Uterus (tissue), 4 donors: Measurements from ENCODE around the gene PPP3CA. TPM values are rescaled to one million over a fixed set of nuclear protein-coding genes. Genes with fewer than 3 reads are reported as not detected.
"Not testable (repeated sequence)": the region's sequence is repeated elsewhere in the genome, so short reads cannot be mapped to it uniquely, and the experiment has no call there.

Source experiments
- DNase-seq, 2 donors: peaks; one replicate each; pipeline ENCODE4 v3.0.0-alpha.2; 2019 to 2020
- H3K27ac ChIP-seq, 2 donors: fragments of 200-600 bp; sonication (generic); 1 replicate in 1 of 2; 2 replicates in 1 of 2; pipeline ENCODE4 v1.5.1; 2016 to 2018
- H3K27me3 ChIP-seq, 2 donors: fragments of 200-600 bp; sonication (generic); one replicate each; pipeline ENCODE4 v1.5.1; 2018 to 2019; ENCODE audit warnings: control low read depth in 1 of 2
- H3K36me3 ChIP-seq, 2 donors: fragments of 200-600 bp; sonication (generic); one replicate each; pipeline ENCODE4 v1.5.1; 2019; ENCODE audit warnings: control low read depth in 1 of 2
- H3K4me1 ChIP-seq, 2 donors: fragments of 200-600 bp; sonication (generic); one replicate each; pipeline ENCODE4 v1.5.1; 2018 to 2019; ENCODE audit warnings: control low read depth in 1 of 2
- H3K4me3 ChIP-seq, 2 donors: fragments of 200-600 bp; sonication (generic); 1 replicate in 1 of 2; 2 replicates in 1 of 2; pipeline ENCODE4 v1.5.1; 2018 to 2019; ENCODE audit warnings: mild to moderate bottlenecking in 1 of 2
- H3K9me3 ChIP-seq, 2 donors: fragments of 200-600 bp; sonication (generic); one replicate each; pipeline ENCODE4 v1.5.1; 2019; ENCODE audit warnings: control low read depth in 1 of 2
- CTCF ChIP-seq, 4 experiments: fragments of 200-600 bp in 2 of 4; fragments of 450-650 bp in 2 of 4; sonication (generic) in 2 of 4; IDR thresholded peaks; one replicate each; pipeline ENCODE4 v1.5.1; 2016 to 2019; ENCODE audit warnings: antibody characterized with exemption in 4 of 4, mild to moderate bottlenecking in 2 of 4, moderate library complexity in 1 of 4
- POLR2A ChIP-seq, 2 donors: fragments of 450-650 bp; IDR thresholded peaks; one replicate each; pipeline ENCODE4 v1.6.1; 2016; ENCODE audit warnings: antibody characterized with exemption in 2 of 2, mild to moderate bottlenecking in 1 of 2, moderate library complexity in 1 of 2
- intact Hi-C: fragments of 100-400 bp; cut with DNase I; formaldehyde crosslinking; loops from one replicate; pipeline ENCODE4 v1.15.1; 2023; ENCODE audit warnings: low total_unique reads
- total RNA-seq, 4 donors: library from RNA; depleted of rRNA in 3 of 4; stranded (reverse); fragments of >200 nt in 3 of 4; gene quantifications; one replicate each; pipeline versions ENCODE4 v1.1.0 to v1.2.4, GENCODE V29; 2014 to 2023
- donor health status: DM: yes; HTN: yes; CAD: no.

PPP3CA gene
- total RNA-seq, 4 donors from 2014 or later = 32.8 to 70.0 (median 39.8) TPM

- intact Hi-C loops = no loop called here
- no peaks in the 10 kb centered on the region for H3K9me3 ChIP-seq
- TF ChIP-seq POLR2A (IDR thresholded peaks at IDR 0.05) = no peak
- TF ChIP-seq CTCF (IDR thresholded peaks at IDR 0.05) = no peak
Measured at GRCh38 chr4:101184668-101185067, 162.7 kb downstream of the PPP3CA start.

DNA sequence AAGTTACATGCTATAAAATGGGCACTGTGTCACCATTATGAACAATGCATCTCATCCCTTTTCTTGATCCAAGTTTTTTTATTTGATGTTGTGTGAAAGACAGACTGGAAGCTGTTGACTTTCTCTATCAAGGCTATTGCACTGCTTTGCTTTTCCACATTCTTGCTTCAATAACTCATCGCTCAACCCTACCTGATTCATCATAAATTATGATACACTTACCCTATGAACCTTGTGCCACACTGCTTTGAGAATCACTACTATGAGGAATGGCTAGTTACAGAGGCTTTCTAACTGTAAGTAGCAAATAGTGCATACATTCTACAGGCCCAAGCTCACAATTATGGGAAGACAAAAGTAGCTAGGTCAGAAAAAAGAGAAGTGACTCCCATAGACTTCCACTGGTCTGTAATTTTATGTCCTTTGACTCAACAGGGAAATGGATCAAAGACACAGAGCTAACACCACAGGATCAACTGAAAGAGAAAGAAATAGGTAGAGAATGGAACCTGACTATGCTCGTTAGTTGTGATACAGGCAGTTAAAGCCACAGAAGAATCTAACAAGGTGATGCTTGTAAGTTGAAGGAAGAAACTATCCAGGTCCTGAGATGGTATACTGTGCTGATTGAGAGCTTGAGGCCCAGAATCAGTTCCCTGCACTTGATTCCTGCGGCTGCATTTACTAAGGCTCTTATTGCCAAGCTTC is 163.5 kb downstream of the PPP3CA start:
- no peak overlapping the region for H3K4me3 ChIP-seq
- TF ChIP-seq CTCF (IDR thresholded peaks at IDR 0.05) = no peak
- no peak for TF ChIP-seq POLR2A (IDR thresholded peaks at IDR 0.05)
- no peaks in the 10 kb centered on the region for H3K27me3 ChIP-seq
- intact Hi-C loops = no loop called here
- no peaks in the 10 kb centered on the region for H3K4me1 ChIP-seq
- H3K9me3 ChIP-seq = no peaks in the 10 kb centered on the region
- H3K27ac ChIP-seq = no peak overlapping the region
- H3K36me3 ChIP-seq = no peaks in the 10 kb centered on the region
- no peak for DNase-seq

More at GRCh38 chr4:101184668-101185067, 162.7 kb downstream of the PPP3CA start:
- H3K27ac ChIP-seq = no peak overlapping the region
- H3K4me1 ChIP-seq = no peaks in the 10 kb centered on the region
- no peak for DNase-seq
- H3K4me3 ChIP-seq = no peak overlapping the region
- no peaks in the 10 kb centered on the region for H3K27me3 ChIP-seq
- H3K36me3 ChIP-seq = no peaks in the 10 kb centered on the region

DNA sequence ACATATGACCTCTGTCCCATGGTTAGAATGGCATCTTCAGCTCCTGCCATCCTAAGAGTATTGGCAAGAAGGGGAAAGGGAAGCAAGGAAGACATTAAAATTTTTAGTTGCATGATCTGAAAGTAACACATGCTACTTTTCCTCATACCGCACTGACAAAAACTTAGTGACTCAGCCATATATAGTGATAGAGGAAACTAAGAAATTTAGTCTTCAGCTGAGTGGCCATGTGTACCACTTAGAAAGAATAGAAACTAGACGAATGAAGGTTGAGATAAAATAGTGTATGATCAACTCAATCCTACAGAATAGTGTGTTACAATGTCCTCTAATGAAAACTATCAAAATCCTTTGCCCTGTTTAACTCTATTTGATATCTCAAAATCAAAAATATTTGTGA is 164.1 kb downstream of the PPP3CA start:
- no peaks in the 10 kb centered on the region for H3K9me3 ChIP-seq
- H3K36me3 ChIP-seq = no peaks in the 10 kb centered on the region
- H3K4me3 ChIP-seq = no peak overlapping the region
- intact Hi-C loops = no loop called here
- TF ChIP-seq CTCF (IDR thresholded peaks at IDR 0.05) = no peak
- TF ChIP-seq POLR2A (IDR thresholded peaks at IDR 0.05) = no peak
- no peaks in the 10 kb centered on the region for H3K27me3 ChIP-seq
- H3K4me1 ChIP-seq = no peaks in the 10 kb centered on the region
- DNase-seq = no peak
- no peak overlapping the region for H3K27ac ChIP-seq

- H3K27ac ChIP-seq, H3K36me3 ChIP-seq, H3K27me3 ChIP-seq, H3K4me3 ChIP-seq, H3K9me3 ChIP-seq, H3K4me1 ChIP-seq, DNase-seq, intact Hi-C loops: not testable (repeated sequence)
Measured at GRCh38 chr4:101182688-101183087, 164.6 kb downstream of the PPP3CA start.

GRCh38 chr4:101178731-101179130 is 168.6 kb downstream of the PPP3CA start:
- intact Hi-C loops = no loop called here

More at GRCh38 chr4:101178731-101179130, 168.6 kb downstream of the PPP3CA start:
- Histone ChIP-seq H3K4me3 (no peak overlapping the region), H3K9me3 (no peaks in the 10 kb centered on the region), H3K27me3 (no peaks in the 10 kb centered on the region), H3K4me1 (no peaks in the 10 kb centered on the region), H3K36me3 (no peaks in the 10 kb centered on the region), H3K27ac (no peak overlapping the region)
- no peak for TF ChIP-seq POLR2A (IDR thresholded peaks at IDR 0.05)
- no peak for TF ChIP-seq CTCF (IDR thresholded peaks at IDR 0.05)
- no peak for DNase-seq
